Raji (cell line): ENCODE measurements around the gene ROBO1.

Experiments used
- POLR2A ChIP-seq: IDR thresholded peaks from 2 replicates; pipeline ENCODE4 v1.6.1; 2011; ENCODE audit warnings: low read depth, low read length, control low read depth; ENCODE audit not compliant: insufficient read depth

The ROBO1 gene

DNA sequence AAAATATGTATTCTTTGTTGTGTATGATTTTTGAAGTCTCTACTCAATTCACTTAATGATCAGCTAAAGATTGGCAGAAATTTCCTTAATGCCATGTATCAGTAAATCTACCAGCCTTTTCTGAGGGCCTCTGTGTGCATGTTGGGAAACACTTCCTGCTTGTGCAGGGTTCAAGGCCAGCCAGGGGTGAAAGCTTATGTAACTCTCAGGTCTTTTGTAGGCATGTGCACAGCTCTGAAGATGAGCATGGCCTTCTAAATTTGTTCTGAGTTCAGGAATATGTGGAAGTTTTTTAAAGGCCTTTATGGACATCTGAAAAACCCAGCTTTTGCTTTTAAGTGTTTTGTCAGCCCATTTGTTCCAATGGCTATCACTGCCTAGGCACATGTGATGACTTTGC lies 82.7 kb downstream of the ROBO1 start:
- no peak for TF ChIP-seq POLR2A

DNA sequence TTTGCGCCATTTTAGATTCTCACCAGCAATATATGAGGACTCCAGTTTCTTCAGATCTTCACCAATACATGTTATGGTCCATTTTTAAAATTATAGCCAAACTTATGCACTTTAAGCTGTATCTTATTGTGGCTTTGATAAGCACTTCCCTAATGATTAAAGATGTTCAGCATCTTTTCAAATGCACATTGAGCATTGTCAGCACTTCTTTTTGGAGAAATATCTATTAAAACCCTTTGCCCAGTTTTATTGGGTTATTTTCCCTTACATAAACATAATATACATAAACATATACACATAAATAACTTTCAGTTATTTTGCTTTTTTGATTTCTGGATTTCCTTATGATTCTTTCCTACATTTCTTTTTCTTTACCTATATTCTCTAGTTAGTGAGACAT lies 83.8 kb downstream of the ROBO1 start:
- no peak for TF ChIP-seq POLR2A

DNA sequence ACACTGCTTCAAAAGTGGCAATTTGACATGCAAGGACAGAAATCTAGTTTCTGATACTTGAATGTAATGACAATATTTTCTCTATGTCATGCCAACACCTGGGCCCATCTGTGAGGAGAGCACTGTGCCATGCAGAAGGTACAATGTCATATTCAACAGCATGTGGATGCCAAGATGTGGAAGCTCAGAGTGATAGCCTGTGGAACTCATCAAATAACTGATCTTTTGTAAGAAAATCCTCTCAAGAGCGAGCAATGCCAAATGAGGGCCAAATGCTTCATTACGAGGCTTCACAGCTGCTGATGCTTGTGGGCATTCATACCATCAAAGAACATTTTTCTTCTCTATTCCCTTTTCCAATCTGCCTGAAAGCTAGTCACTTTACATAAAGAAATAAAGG lies 95.1 kb downstream of the ROBO1 start:
- TF ChIP-seq POLR2A: no peak

DNA sequence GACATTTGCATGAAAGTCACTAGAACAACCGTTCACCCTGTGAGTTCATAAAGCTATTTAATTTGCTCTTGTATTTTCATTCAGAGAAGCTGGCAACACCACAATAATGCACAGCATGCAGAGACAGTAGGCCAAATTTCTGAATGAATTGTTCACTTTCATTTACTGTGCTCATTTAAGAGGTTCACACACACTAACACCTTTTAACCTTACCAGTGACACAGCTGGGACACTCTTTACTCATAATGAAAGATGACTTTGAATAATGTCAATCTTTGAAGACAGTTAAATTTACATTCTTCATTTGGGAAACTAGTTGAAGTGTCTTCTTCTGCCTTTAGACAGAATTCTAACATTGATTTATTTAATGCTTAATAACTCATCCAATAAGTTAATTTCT lies 95.7 kb downstream of the ROBO1 start:
- TF ChIP-seq POLR2A: no peak

DNA sequence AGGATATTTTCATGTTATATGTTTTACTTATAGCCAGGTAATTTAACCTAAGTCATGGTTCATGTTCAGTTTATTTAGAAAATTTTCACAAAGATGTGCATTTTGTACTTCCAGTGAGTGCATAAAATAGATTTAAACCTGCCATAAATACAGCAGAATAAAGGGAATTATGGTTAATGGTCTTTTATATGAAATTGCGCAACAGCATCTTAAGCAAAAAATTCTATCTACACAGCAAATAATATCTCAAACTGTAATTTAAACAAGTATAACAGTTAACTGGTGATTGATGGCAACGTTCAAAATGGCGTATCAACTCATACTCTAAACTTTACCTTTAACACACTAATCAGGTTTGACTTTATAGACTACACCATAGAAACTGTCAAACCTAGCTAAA lies 97.6 kb downstream of the ROBO1 start:
- no peak for TF ChIP-seq POLR2A

DNA sequence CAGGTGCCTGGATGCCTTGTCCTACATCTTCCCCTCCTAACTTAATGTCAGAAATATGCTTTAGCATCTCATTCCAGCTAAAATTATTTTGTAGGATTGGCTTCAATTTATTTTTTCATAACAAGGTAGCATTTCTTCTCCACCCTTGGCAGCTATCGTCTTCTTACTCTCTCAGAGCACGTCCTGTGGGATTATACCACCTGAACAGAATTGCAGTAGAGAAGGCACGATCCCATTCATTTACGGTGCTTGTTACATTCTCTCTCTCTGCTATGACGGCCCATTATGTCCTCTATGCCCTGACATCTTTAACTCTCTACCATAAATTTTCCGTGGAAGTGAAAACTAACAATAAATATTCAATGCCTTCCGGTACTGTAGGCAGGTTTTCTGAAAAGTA lies 103.3 kb downstream of the ROBO1 start:
- no peak for TF ChIP-seq POLR2A

DNA sequence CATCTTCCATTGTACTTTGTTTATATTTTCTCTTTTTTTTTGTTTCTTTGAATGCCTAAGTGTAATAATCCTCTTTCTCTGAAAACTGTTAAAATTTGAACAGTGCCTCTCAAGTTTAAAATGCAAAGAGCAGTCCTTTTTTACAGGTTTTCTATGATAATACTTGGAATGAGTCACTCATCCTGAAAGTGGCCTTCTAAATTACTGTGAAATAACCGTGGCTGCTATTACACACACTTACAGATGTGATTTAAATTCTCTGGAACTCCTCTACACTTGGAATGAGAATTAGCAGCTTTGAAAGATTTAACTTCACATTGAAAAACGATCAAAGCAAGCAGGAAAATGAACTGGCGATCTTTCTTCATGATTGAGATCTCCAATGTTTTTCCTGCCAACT lies 105.9 kb downstream of the ROBO1 start:
- TF ChIP-seq POLR2A: no peak

DNA sequence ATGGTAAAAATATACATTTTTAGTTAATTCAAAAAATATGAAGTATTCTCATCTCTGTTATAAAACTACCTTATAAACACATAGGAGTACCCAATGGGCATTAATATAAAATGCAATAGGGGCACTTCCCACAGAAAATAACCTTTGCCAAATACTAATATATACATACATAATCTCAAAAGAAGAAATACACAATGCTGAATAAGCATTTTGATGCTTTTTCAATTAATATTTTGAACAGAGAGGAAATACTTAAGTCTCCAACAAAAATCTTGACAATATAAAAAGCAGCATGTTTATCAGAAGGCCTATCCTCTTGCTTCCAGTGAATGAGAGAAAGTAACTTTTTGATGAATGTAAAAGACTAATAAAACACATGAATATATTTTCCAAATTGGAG lies 110.7 kb downstream of the ROBO1 start:
- no peak for TF ChIP-seq POLR2A

DNA sequence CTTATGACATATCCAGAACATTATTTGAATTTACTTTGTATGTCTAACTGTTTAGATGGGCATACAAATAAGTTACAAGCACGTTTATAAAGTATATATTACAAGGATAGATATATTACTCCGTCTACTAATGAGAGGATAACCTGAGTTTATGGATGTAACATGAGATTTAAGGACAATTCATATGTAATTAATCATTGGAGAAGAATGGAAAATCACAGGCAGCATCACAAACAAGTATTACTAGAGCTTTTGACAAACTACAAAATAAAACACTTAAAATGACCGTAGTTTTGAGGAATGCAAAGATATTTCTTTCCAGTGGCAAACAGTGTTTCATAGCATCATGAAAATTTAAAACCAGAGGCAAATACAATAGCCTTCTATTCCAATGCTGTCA lies 113.8 kb downstream of the ROBO1 start:
- TF ChIP-seq POLR2A: no peak

DNA sequence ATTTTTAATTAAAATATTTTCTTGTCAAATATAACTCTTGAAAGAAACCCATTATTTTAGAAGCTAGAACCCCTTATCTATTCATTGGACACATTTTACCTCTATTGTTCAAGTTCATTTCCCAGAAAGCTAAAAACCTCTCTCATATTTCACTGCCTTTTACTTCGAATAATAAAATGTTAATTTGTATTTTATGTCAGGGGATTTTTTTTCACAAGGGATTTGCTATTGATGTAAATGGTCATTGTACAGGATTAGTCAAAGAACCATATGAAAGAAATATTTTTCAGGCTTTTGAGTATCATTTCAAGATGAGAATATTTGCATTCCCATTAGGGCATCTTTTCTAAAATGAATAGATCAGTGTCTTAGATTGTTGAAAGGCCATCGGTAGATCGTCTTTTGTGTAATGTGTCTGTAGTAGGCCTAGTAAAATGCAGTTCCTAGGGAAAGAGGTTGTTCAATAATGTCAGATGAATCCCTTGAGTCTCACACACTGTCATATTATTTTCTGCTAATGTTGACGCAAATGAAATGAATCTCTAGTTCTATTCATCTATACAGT lies 114.5 kb downstream of the ROBO1 start:
- no peak for TF ChIP-seq POLR2A

DNA sequence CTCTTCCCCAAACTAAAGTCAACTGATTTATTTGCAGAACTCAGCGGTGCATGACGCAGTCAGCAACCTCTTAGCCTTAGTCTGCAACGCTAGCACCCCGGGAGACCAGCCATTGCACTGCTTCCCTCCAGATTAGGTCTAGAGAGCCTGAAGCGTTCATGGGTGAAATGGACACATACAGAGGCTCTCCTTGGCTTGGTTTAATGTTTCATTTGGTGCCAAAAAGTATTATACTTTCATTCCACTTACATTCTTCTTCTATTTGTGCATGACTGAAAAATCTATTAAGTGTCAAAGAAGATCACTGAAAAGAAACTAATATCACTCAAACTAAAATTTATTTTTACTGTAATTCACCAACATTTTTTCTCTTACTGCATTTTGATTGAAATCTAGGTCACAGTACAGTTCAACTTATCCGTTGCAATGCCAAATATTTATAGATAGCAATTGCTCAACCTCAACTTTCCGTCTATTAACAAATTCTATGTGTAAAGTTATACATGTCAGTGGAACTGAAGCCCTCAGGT lies 116.2 kb downstream of the ROBO1 start:
- TF ChIP-seq POLR2A: no peak

DNA sequence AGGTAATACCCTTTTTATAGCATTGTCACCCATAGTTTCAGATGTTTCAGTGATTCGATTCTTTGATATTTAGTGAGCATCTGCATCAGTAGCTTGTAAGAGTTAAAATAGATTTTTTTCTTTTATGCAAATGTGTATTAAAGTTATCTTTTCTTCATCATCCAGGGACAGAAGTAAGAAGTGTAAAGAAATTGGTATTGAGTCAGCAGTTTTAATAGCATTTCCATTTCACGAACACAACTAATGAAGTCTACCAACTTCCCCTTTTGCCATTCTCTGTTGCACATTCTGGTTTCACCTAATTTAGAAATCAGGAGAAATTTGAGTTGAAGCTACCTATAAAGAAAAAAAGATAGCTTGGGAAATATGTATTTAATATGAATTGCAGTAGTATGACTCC lies 127.9 kb downstream of the ROBO1 start:
- no peak for TF ChIP-seq POLR2A

DNA sequence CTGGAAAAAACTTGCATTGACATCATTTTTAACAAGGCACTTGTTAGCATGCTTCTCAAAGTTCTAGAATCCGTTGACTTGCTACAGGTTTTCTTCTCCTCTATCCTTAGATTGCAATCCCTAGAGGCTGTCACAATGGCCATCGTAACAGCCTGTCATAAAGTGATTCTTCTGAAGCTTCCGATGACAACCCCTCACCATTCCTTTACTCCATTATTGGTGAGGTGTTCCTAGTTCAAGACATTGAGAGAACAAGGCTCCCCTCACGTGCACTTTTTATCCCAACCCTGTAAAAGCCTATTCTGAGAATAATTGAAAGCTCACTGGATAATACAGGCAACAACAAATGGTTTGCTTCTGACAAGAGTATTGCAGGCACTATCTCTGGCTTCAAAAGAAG lies 131.4 kb downstream of the ROBO1 start:
- TF ChIP-seq POLR2A: no peak

DNA sequence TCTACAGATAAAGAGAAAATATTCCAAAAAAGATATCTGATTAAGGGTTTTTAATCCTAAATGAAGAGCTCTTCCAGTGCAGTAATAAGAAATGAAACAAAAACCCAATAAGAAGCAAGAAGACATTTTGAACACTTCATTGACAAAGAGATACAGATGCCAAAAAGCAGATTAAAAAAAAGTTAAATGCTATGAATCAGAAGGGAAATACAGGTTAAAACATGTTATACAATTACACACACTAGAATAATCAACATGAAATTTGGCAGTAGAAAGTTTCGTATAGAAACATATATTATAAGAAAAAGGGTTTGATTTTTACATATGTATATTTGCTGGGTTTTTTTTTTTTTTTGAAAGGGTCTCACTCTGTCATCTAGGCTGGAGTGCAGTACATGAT lies 135.0 kb downstream of the ROBO1 start:
- no peak for TF ChIP-seq POLR2A

DNA sequence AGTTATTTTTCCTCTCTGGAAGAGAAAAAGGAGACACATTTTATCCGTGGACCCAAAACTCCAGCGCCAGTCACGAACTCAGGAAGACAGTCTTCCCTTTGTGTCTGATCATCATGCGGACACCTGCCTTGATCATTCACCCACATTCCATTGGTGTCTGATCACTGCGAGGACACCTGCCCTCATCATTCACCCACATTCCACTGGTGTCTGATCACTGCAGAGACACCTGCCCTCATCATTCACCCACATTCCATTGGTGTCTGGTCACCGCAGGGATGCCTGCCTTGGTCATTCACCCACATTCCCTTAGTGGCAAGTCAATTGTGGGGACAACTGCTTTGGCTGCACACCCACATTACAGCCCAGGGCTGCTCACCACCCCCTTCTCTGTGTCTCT lies 148.9 kb downstream of the ROBO1 start:
- TF ChIP-seq POLR2A: no peak

DNA sequence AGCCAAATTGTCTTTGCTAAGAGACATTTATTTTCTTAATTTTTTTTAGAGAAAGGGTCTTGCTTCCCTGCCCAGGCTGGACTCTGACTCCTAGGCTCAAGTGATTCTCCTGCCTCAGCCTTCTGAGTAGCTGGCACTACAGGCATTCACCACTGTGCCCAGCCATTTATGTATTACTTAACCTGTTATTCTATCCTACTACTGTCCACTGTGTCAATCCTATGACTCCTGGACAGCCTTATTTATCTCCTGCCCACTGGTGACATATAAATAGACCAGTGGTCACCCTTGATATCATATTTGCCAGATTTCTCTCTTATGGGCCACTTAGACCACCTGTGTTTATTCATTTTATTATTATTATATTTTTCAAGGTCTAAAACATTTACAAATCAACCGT lies 161.4 kb downstream of the ROBO1 start:
- TF ChIP-seq POLR2A: no peak

DNA sequence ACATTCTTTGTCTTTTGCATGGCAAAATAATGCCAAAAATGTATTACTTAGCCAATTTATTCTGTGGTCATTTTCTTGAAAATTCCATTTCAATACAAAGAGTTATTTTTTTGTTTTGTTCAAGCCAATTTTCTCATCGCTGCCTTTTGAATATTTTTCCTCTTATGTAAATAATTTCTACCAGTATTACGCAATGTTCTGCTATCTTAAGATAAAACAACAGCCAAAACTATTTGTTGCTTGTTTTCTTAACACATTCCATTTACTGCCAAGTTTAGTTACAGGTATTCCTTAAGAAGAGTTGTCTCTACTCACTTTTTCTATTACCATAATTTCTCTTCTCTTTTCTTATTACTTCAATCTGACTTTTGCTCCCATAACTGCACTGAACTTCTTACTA lies 163.1 kb downstream of the ROBO1 start:
- TF ChIP-seq POLR2A: no peak
